HG02885 (cell line): ENCODE data around the gene MOB3B.

Experiments used
- ATAC-seq: cut with Tn5 transposase; IDR thresholded peaks from one replicate; pipeline ENCODE4 v1.9.1; 2021; ENCODE audit warnings: mild to moderate bottlenecking; ENCODE audit not compliant: unreplicated experiment, poor library complexity

The MOB3B gene

DNA sequence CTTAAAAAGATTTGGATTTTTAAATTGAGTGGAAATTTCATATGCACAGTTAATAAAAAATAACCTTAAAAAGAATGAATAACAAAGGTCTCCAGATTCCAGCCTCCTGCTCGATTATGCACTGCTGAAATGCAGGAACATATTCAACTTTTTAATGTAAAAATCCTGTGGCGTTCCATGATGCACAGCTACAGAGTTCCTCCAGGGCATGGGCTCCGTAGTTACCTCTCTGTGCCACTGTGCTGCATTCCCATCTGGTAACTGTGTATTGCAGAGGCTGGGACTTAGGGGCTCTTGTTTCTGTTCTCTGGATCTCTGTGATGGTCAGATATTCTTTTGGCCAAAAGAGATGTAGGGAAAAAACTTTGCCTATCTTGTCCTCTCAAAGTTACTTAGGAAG lies 201.1 kb downstream of the MOB3B start:
- ATAC-seq: no peak

DNA sequence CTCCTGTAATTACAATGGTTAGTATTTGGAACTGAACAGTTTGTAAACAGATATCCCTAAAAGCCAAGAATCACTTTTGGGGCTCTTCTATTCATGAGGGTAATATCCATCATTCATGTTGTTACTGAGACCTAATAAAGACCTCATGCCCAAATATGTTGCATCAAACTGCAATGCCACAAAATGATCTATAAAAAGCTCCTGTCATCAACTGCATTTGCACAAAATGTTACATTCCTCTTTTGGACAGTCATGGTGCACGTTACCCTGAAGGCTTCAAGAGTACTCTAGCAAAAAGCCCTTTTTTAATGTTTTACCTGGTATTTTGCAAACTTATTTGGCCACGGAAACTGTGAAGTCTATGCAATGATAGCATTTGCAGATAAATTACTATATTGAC lies 218.4 kb downstream of the MOB3B start:
- ATAC-seq: no peak

DNA sequence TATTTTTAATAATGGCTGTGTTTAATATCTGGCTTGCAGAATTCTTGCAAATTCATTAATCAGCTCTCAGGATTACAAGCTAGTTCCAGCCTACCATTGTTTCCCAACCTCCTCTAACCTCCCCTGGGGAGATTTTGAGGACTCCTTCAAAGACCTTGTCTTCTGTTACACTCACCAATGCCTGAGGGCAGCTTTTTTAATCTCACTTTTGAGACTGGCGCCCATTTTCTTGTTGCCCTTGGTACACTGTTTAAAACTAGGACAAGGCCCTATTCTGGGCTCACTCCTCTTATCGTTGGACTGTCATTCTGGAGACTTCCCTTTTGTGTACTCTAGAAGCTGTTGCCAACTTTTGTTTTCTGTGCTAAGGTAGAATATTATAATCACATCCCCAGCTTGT lies 219.0 kb downstream of the MOB3B start:
- ATAC-seq: no peak

DNA sequence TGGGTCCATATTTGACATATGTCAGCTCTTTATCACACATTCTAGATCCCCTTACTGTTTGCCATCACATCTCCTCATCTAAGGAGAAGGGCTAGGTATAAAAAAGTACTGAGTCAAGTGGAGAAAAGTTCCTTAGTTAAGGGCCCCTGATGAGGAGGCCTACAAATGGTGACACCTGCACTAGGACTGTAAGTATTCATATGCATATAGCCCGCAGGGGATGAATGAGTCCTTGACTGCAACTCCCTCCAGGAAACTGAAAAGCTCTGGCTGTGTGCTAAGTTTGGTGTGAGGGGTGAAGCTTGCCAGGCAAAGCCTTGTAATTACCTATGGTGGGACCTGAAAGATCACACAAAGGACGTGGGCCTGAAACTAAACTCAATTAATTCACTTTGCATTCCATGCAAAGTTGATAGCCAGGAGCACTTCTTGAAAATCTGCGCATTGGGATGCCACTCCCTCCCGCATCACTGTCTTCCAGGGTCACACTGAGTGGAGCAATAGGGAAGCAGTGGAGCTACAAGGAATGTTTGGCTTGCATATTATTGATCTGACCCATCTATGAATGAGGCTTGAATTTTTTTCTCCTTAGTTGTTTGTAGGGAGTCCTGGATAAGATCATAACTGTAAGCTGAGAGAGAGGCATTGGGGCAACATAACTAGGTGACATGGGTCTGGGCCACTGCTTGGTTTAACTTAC lies 220.8 kb downstream of the MOB3B start:
- ATAC-seq: no peak

DNA sequence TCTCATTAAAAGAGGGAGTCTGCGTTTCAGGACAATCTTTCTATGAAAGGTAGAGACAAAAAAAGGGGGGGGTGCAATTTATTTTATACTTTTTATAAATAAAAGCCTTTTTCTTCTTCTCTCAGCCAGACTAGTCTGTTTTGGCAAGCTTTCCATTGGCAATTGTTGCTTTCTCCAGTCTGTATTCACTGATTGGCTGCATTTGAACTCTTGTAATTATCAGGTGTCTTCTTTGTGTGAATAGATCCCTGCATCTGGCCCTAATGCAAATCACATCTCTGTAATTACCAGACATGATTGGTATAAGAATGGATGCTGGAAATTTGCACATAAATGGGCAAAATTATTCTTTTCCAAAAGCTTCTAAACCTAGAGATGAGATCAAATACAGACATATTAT lies 225.1 kb downstream of the MOB3B start:
- ATAC-seq: no peak

DNA sequence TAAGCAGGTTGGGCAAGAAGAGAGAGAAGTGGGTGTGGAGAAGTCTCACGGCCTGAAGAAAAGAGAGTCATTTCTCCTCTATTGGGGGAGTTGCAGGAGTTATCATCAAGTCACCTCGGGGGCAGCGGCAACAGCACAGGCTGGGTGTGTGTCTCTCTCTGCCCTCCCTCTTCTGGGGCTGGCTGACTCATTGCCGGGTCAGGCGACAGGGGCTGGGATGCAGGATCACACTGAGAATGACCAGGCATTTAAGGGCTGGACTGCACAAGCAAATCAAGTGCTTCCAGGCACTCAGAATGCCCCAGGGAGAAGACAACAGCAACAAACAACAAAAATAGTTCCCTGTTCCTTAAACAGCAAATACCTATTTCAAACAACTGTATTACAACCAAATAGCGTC lies 226.4 kb downstream of the MOB3B start:
- ATAC-seq: no peak

DNA sequence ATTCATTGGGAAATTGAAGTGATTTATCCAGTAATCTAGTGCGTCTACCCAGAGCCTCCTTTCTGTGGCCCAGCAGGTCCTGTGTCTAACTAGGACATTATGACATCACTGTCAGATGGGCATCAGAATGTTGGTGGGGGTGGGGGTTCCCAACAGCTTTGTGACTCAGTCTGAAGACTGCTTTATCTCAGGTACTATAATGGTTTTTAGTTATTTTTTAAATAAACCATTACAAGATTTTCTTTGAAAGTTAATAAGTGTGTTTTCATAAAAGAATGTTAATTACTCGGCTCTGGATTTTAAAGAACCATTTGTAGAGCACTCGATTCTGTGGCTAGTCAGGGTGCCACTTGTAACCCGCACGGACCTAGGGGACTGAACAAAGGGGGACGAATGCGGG lies 232.6 kb downstream of the MOB3B start, which contains the start of gene EQTN:
Gene EQTN, minus strand, starts transcription at position 101 of the 400 bp plus-strand sequence. Its CDS starts 95 bp downstream, at position 6.
- ATAC-seq: no peak

DNA sequence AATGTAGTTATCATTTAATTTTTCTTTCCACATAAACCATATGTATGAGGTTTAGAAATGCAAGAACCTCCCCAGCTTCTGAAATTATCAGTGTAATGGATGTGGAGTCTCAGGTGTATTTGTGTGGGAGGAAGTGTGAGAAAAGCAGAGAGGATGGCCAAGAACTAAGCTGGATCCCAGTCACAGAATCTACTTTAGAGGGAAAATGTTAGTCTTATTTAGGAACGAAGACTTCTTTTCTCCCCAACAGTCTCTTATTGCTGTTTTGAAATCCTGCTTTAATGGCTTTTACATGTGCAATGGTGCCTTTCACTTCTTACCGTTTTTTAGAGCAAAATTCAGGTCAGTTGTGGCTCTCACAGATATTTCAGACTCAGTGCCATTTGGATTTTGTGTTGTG lies 235.6 kb downstream of the MOB3B start:
- ATAC-seq: no peak

DNA sequence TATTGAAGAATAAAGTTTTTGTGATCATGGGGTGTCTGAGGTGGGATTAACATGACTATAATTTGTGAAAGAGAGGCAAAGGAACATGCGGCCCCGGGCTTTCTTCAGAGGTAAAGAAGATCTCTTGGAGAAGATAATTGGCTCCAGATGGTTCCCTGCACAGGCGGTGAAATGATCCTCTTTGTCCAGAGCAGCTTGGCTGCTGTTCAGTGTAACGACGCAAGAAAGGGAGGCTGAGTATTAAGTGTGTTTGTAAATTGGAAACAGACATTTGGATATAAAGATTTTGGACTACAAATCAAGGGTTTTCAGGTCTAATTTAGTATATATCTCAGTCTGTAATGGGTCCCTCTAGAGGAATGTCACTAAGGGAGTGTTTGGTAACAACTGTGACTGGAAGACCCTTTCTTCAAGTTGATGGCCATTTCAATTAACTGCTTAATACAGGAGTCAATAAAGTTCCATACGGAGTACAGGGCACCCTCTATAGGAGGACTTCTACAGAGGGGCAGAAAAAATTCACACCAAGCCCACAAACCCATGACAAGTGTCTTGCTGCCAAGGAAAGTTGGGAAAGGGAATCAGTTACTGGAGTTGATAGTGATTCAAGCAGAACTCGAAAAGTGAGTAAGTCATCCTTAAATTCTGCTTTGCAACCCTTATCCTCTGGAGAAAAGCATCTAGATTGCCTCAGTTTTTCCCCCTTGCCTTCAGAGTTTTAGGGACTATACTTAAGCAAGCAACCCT lies 236.8 kb downstream of the MOB3B start:
- no peak for ATAC-seq

DNA sequence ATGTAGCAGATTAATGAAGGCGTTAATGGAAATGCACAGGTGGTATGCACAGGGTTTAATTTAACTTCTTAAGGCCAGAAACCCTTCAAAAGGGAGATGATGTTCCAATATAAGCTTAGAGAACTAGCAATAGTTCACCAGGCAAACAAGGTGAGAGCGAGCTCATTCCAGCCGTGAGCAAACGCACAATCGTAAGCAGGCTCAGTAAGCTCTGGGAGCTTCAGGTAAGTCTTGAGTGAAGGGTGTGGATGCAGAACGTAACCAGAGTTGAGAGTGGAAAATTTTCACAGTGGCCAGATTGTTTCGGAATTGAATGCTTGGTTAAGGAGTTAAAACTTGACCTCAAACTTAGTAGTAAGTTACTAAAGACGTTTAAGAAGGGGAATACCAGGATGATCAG lies 238.3 kb downstream of the MOB3B start:
- ATAC-seq: no peak

DNA sequence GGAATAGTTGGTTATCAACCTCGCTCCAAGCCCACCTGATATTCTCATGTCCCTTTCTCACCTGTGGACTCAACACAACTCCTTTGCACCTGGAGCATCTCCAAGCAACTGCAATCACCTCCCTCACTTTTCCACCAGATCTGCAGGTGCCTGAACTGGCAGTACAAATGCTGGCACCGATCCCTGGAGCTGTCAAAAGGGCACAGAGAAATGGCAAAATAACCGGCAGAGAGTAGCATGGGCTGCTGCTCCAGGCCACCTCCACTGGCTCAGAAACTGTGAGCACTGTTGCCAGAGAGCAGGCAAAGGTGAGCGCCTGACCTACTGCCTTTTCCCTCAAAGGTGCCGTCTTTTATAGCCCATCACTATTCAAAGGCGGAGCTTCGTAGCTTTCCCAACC lies 247.3 kb downstream of the MOB3B start:
- ATAC-seq: no peak

DNA sequence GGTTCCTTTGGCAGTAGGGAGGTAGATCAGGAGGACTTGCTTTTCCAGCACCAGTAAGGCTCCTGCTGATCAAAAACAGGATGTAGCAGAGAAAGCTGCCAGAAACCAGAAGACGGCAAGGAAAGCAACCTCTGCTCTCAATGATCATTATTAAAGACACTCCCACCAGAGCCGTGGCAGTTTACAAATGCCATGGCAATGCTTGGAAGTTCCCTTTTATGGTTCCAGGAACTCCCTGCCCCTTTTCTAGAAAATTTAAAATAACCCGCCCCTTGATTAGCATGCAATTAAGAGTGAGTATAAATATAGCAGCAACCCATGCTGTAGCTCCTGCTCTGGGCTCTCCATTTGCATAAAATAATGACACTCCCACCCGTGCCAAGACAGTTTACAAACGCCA lies 248.8 kb downstream of the MOB3B start:
- no peak for ATAC-seq

DNA sequence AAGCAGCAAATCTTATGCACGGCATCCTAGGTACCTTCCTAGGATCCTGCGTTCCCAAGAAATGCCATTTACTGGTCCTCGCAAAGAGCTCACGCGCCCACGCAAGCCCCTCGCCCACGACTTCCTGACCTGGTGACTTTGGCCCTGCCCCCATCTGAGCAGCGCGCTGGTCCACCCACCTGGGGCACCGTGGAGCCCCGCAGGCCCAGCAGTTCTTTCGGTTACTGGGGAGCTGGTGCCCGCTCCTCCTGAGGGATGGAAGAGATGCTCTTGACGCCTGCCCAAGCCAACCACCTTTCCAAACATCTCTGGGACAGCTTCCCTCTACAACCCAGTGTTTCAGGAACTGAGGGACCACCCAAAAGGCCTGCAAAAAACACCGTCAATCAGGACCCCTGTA lies 249.4 kb downstream of the MOB3B start:
- ATAC-seq: no peak

DNA sequence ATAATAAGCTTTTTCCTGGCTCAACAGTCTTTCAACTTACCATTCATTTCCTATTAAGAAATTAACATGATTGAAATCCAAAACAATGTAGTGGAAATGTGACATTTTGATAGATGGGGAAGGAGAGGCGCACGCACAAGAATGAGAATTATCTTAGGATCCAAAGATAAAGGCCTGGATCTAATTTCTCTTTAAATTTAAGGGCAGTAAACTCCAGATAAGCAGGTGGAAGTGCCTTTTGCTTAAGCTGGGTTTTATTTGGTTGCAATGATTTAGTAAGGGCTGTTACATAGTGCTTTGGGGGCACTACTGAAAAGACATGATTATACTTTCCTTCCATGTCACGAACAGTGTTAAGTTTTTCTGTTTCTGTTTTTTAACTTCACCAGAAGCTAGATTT lies 250.0 kb downstream of the MOB3B start:
- ATAC-seq: no peak

DNA sequence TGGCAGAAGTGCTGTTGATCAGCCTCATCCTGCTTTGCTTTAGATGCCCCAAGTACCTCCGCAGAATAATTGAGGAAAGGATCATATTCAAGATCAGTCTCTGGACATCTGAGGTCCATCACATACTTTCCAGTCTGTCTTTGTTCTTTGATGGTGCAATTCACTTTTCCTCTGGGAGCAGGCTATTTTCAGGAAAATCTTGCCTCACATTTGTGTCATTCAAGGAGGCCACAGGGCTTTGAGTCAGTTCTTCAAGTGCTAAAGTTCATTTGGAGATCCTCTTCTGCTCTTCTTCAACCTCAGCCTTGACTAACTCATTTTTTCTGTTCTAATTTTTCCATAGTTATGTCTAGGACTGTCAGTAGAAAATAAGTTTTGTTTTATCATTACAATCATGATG lies 251.2 kb downstream of the MOB3B start:
- ATAC-seq: no peak

DNA sequence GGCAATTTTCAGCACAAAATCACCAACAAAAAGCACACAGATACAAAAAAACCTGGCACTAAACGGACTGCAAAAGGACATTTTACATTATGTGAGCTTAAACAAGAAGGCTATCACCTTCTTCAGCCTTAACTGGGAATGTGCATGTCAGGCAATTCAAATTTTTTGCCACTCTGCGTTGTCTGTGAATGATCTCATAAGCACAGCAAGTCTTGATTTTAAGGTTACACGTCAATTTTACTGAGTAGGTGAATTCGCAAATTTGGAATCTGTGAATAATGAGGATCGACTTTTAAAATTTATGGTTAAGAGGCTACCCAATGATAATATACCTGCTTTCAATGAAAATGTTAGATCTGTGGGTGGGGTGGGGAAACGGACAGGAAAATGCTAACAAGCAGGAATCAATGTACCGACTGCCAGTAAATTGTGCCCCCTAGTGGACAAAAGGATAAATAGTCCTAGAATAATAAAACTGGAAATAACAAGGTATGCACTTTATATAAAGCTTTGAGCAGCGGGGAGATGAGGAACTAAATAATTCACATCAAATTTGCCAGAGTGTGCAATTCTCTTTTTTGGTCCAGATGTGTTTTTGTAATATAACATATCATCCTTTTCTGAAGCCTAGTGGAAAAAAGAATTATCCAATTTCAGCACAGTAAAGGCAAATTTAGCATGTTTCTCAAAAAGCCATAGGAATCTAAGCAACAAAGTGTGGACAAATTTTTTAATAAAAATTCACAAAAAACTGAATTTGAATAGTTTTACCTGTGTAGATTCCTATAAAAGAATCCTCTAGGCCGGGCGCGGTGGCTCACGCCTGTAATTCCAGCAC lies 253.2 kb downstream of the MOB3B start:
- peak; percentile 74 for ATAC-seq
